ENCODE measurements around the gene GNG12.

GNG12 gene

GRCh38 chr1:67769633-67770256 lies 63.5 kb downstream of the GNG12 start:
- DNase-seq (ENCODE audit: low spot score), result no peak
- TF ChIP-seq CTCF (IDR thresholded peaks at IDR 0.05), result no peak
- no peak overlapping the region for H3K27ac ChIP-seq
- no peak overlapping the region for H3K4me3 ChIP-seq

GRCh38 chr1:67768480-67768879 lies 64.8 kb downstream of the GNG12 start:
- Histone ChIP-seq H3K4me3 (no peak overlapping the region), H3K27ac (no peak overlapping the region)
- DNase-seq (ENCODE audit: low spot score), result no peak
- no peak for TF ChIP-seq CTCF (IDR thresholded peaks at IDR 0.05)

GRCh38 chr1:67767103-67767782 lies 66.0 kb downstream of the GNG12 start:
- DNase-seq (ENCODE audit: low spot score), result no peak
- Histone ChIP-seq H3K4me3 (no peak overlapping the region), H3K27ac (peak overlapping the region; percentile 45 to 46)
- TF ChIP-seq CTCF (IDR thresholded peaks at IDR 0.05), result no peak

- peak overlapping the region; percentile 63 for H3K4me3 ChIP-seq
- DNase-seq (ENCODE audit: low spot score), result no peak
- TF ChIP-seq CTCF (IDR thresholded peaks at IDR 0.05), result peak; percentile 71
- H3K27ac ChIP-seq, result peak overlapping the region; percentile 45 to 72
Observed at GRCh38 chr1:67766141-67766978, 66.9 kb downstream of the GNG12 start.

GRCh38 chr1:67764633-67765032 lies 68.6 kb downstream of the GNG12 start:
- TF ChIP-seq CTCF (IDR thresholded peaks at IDR 0.05), result no peak
- H3K27ac ChIP-seq, result no peak overlapping the region
- no peak for DNase-seq (ENCODE audit: low spot score)
- no peak overlapping the region for H3K4me3 ChIP-seq

GRCh38 chr1:67761730-67762129 lies 71.5 kb downstream of the GNG12 start:
- Histone ChIP-seq H3K4me3 (no peak overlapping the region), H3K27ac (no peak overlapping the region)
- DNase-seq (ENCODE audit: low spot score), result no peak
- no peak for TF ChIP-seq CTCF (IDR thresholded peaks at IDR 0.05)
